ENCODE data around the gene TNS3.

GRCh38 chr7:47584536-47584895 is 2.6 kb upstream of the TNS3 start:
- TF ChIP-seq POLR2A (IDR thresholded peaks at IDR 0.05; ENCODE audit: low read length) = no peak
- TF ChIP-seq GATA1 (IDR thresholded peaks at IDR 0.05; ENCODE audit: low read depth, low read length) = no peak
